ENCODE results near the gene SLCO3A1.
A peak's percentile ranks its signal among the peaks of the same experiment; 100 is the strongest.

Gene SLCO3A1

GRCh38 chr15:91853511-91853947, at the start of gene SLCO3A1:
Gene SLCO3A1, plus strand, starts transcription at chr15:91853708.
- DNase-seq (ENCODE audit: low spot score), result peak; percentile 81

GRCh38 chr15:91807122-91807521, 46.4 kb upstream of the SLCO3A1 start:
- no peak for DNase-seq (ENCODE audit: low spot score)

GRCh38 chr15:91813924-91814323, 39.6 kb upstream of the SLCO3A1 start:
- DNase-seq (ENCODE audit: low spot score), result no peak

- DNase-seq (ENCODE audit: low spot score), result no peak
Observed at GRCh38 chr15:91816942-91817341, 36.6 kb upstream of the SLCO3A1 start.

- no peak for DNase-seq (ENCODE audit: low spot score)
Observed at GRCh38 chr15:91821458-91821857, 32.0 kb upstream of the SLCO3A1 start.

GRCh38 chr15:91824256-91824655, 29.3 kb upstream of the SLCO3A1 start:
- DNase-seq (ENCODE audit: low spot score), result no peak

GRCh38 chr15:91826443-91826842, 27.1 kb upstream of the SLCO3A1 start:
- DNase-seq (ENCODE audit: low spot score), result no peak

DNA sequence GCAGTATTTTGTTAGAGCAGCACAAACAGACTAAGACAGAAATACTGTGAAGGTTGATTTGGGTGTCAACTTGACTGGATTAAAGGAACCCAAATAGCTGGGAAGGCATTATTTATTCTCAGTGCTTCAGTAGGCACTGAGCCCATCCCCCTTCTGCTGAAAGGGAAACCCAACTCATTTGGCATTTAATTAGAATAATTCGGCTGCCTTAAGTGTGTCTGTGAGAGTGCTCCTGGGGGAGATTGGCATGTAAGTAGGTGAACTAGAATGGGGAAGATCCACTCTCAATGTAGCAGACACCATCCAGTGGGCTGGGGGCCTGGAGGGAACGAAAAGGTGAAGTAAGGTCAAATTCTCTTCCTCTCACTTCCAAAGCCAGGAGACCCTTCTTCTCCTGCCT, 20.5 kb upstream of the SLCO3A1 start:
- no peak for DNase-seq (ENCODE audit: low spot score)

DNA sequence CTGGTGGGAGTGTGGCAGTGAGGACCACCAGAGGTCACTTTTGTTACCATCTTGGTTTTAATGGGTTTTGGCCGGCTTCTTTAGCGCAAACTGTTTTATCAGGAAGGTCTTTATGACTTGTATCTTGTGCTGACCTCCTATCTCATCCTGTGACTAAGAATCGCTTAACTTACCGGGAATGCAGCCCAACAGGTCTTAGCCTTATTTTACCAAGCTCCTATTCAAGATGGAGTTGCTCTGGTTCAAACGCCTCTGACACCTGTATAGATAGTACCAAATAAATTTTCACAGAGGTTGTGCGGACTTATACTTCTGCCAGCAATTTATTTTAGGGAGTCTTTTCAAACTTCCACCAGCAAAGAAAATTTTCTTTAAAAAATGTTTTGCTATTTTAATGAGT, 13.6 kb upstream of the SLCO3A1 start:
- no peak for DNase-seq (ENCODE audit: low spot score)

DNA sequence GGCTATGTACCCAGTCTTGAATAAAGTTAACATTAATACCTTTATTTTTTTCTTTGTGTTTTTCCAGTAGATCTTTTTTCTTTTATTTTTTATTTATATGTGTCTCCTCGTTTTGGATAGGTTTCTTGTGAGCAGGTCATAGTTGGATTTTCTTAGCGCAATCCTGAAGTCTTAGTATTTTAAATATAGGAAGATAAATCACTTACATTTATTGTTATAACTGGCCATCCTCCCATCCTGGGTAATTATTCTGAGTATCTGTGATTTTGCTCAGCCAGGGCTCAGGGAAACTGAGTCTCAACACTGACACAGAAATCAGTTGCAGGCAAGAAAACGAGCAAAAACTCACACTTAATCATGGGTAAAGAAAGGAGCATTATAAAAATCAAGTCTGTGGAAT, 11.6 kb upstream of the SLCO3A1 start:
- no peak for DNase-seq (ENCODE audit: low spot score)

GRCh38 chr15:91844341-91844740, 9.2 kb upstream of the SLCO3A1 start:
- no peak for DNase-seq (ENCODE audit: low spot score)

- DNase-seq (ENCODE audit: low spot score), result no peak
Observed at GRCh38 chr15:91844928-91845327, 8.6 kb upstream of the SLCO3A1 start.

- DNase-seq (ENCODE audit: low spot score), result no peak
Observed at GRCh38 chr15:91845720-91846119, 7.8 kb upstream of the SLCO3A1 start.

GRCh38 chr15:91849180-91849579, 4.3 kb upstream of the SLCO3A1 start:
- no peak for DNase-seq (ENCODE audit: low spot score)

DNA sequence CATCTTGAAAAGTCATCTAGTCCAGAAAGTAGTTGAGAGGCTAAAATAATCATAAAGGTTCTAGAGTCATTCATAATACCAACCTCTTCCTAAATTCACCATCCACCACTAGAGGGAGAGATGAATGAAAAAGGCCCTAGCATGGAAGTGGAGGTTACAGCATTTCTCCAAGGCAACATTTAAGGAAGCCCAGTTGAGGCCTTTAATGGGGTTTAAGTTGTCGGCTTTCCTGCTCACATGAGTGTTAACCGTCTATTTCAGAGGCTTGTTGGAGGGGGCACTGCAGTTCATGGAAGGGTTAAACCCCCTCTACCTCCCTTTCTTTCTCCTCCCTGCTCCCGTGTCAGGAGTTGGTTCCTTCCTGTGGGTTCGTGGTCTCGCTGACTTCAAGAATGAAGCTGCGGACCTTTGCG, 3.8 kb upstream of the SLCO3A1 start:
- peak; percentile 58 for DNase-seq (ENCODE audit: low spot score)

DNA sequence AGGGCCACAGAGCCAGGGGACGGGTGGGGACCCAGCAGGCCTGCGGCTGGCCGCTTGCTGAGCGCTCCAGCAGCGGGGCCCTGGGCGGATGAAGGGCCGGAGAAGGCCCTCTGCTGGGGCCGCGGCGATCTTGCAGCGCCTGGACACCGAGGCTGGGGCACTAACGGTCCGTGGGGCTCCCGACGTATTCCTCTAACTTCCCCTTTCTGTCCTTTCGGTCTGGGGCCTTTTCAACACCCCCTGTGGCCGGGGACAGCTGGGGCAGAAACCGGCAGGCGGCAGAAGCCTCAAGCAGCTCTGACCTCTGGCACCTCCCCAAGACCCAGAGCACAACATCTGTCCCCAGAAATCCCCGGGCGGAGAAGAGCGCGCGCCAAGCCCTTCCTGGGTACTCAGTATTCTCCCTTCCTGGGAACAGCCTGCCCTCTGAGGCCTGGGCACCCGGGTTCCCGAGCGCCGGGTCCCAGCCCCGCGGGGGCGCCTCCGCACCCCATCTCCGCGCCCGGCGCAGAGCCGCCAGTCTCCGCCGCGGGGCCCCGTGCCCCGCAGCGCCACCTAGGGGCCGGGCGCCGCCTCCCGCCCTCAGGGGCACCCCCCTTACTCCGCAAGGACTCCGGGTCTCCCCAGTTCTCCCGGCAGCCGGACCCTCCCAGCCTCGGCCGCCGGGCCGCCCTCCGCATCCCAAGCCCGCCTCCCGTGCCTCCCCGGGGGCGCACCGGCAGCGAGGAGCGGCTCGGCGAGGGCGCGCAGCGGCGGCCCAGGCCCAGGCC, 582 bp upstream of the SLCO3A1 start:
- peak; percentile 87 for DNase-seq (ENCODE audit: low spot score)

DNA sequence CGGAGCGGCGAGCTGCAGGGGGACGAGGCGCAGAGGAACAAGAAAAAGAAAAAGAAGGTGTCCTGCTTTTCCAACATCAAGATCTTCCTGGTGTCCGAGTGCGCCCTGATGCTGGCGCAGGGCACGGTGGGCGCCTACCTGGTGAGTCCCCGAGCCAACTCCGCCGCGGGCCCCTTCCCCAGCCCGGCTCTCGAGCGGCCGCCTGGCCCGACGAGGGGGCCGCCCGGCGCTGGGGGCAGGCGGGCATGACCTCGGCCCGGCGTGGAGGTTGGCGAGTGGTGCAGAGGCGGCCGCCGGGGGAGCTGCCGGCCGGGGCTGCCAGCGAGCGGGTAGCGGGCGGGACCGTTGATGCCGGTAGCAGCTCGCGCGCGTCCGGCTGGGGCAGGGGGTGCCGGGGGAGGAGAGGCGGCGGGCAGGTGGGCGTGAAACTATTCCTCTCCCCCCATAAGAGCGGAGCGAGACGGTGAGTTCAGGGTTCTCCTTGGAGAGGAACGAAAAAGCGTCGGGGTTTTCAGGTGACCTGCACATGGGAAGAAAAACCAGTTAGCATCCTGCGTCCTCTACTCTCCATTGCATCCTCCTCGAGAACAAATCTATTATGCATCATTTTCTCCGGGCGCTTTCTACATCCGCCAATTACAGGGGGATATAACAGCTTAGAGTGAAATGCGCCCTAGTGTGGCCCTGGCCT, 585 bp downstream of the SLCO3A1 start:
- DNase-seq (ENCODE audit: low spot score), result peak; percentile 58

DNA sequence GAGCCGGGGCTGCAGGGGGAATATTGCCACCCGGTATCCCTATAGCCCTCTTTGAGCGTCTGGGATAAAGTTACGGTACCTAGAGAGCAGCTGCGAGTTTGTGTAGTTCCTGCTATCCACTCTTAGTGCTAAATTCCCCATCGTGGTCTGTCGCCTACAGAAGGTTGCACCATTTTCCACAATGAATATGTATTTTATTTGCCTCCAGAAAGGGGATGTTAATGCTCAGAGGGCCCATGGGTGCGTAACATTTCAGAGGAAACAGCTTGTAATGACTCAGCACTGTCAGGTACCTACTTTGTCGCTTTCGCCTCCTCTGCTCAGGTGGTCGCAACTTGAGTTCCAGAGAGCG, 1.1 kb downstream of the SLCO3A1 start:
- DNase-seq (ENCODE audit: low spot score), result peak; percentile 44

DNA sequence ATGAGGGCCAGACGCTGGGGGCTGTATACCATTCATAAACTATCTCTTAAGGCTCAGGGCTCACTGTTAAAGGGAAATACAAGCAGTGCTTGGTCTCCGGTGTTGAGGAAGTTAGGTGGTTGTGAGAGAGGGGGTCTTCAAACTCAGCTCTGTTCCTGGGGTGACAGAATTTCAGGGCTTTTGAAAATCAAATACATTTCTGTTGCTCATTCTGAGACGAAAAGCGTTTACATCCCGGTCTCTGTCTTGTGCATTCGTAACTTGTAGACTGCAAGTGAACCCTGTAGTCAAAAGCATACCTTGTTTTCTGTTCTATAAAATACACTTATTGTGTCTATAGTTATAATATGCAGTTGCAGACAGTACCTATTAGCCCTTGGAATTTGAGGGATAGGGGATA, 1.7 kb downstream of the SLCO3A1 start:
- no peak for DNase-seq (ENCODE audit: low spot score)

DNA sequence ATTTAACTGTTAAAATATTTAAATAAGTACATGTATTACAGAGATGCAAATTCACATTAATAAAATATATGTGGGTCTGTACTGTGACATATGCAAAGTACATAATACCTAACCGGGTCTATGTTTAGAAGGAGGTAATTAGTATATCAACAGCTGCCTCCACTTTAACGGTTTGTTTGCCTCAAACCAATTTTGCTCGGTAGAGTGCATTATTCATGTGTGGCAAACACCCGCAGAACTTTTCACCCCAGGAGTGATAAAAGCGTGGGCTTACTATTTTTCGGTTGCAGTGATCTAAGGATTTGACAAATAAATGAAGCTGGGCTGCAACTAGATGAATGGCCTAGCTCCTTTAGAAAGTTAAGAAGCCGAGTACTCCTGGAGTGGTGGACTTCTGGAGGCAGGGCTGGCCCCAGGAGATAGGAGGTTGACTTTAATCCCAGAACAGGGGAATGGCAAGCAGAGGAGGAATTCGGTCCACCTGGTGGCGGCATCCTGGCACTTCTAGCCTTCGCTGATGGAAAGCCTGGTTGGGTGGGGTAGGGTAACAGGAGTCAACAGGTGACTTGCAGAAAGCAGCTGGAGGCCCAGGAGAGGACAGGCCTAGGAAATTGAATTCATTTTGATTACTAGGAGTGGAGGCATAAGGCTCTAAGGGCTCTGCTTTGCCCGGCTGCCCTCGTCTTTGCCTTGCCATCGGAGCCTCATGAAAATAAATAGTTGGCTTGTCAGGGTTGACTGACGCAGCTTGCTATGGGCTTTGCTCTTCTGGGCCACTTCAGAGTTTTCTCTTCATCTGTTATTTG, 2.4 kb downstream of the SLCO3A1 start:
- peak; percentile 48 for DNase-seq (ENCODE audit: low spot score)

DNA sequence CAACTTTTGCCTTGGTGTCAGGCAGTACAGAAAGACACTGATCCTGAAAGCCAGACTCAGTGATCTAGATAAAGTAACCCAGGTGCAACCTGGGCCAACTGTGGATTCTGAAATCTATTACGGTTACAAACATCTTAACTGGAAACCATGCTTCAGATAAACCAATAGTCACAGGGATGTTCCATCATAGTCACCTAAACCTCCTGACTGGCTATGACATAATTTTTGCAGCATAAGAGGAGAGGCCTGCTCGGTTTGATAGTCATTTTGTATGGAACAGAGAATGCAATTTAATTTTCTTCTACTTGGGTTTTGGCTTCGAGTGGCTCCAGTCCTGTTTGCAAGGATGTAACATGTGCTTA, 3.7 kb downstream of the SLCO3A1 start:
- no peak for DNase-seq (ENCODE audit: low spot score)

DNA sequence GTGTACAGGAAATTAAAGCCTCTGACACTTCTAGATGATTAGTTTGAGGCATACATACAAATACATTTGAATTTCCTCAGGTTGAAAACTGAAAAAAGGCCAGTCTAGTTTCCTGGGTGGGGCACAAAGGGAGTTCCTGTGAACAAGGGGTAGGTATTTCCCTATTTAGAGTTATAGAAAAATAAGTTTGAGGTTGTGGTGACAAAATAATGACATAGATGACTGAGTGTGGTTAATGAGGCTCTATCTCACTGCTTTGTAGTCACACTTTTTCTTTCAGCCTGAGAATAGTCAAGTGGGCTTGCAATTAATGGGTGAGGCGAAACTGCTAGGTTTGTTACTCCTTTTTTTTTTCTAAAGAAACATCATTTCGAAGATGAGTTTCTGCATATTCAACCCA, 4.3 kb downstream of the SLCO3A1 start:
- DNase-seq (ENCODE audit: low spot score), result peak; percentile 50

DNA sequence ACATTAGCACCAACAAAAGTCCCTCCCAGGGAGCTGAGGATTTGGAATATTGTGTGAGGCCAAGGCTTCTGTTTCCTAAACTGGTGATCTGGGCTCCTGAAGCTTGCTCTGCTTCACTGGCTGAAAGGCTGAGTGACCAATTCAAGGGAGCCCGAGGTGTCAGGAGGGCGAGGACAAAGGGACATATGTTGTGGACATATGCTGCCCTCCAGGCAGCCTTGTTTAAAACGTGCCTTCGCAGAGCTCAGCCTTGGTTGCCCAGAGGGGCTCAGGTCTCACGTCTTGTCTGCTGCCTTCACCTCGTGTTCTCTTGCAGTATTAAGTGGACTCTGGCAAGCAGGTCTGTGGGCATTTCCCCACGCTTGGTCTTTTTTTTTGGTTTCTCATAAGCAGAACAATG, 7.0 kb downstream of the SLCO3A1 start:
- DNase-seq (ENCODE audit: low spot score), result no peak

All from germinal center (tissue), 1 donor.